Stomach (tissue), 9 donors: Measurements from ENCODE around the gene PKD1. TPM values are rescaled to one million over a fixed set of nuclear protein-coding genes. Genes with fewer than 3 reads are reported as not detected.

Source experiments
- DNase-seq, 2 donors: peaks; one replicate each; pipeline versions ENCODE4 v3.0.0 to v3.0.0-alpha.2; 2013 to 2019
- H3K27ac ChIP-seq, 5 donors: fragments of 200-600 bp in 4 of 5; sonication (generic) in 4 of 5; one replicate each; pipeline ENCODE4 v1.5.1; 2013 to 2019; ENCODE audit warnings: mild to moderate bottlenecking in 1 of 5, moderate library complexity in 1 of 5
- H3K27me3 ChIP-seq, 3 donors: fragments of 200-600 bp; sonication (generic); one replicate each; pipeline ENCODE4 v1.5.1; 2017 to 2019; ENCODE audit warnings: mixed run types in 1 of 3
- H3K36me3 ChIP-seq, 4 donors: fragments of 200-600 bp; sonication (generic); 1 replicate in 3 of 4; 2 replicates in 1 of 4; pipeline ENCODE4 v1.5.1; 2016 to 2019
- H3K4me1 ChIP-seq, 4 donors: fragments of 200-600 bp; sonication (generic); one replicate each; pipeline ENCODE4 v1.5.1; 2016 to 2019
- H3K4me3 ChIP-seq, 4 donors: fragments of 200-600 bp; sonication (generic) in 3 of 4; one replicate each; pipeline ENCODE4 v1.5.1; 2016 to 2019; ENCODE audit warnings: mild to moderate bottlenecking in 1 of 4
- H3K9me3 ChIP-seq, 4 donors: fragments of 200-600 bp; sonication (generic); one replicate each; pipeline ENCODE4 v1.5.1; 2016 to 2019
- EP300 ChIP-seq: sonication (generic); formaldehyde crosslinking; IDR thresholded peaks from one replicate; pipeline ENCODE4 v1.6.1; 2017; ENCODE audit warnings: antibody characterized with exemption
- POLR2A ChIP-seq, 4 donors: fragments of 450-650 bp; IDR thresholded peaks; one replicate each; pipeline ENCODE4 v1.6.1; 2016; ENCODE audit warnings: antibody characterized with exemption in 4 of 4, control low read depth in 2 of 4, mild to moderate bottlenecking in 1 of 4, moderate library complexity in 1 of 4
- POLR2AphosphoS5 ChIP-seq, 3 donors: sonication (generic); formaldehyde crosslinking; IDR thresholded peaks; one replicate each; pipeline ENCODE4 v1.6.1; 2016; ENCODE audit warnings: antibody characterized with exemption in 3 of 3
- WGBS, 5 donors: extraction: QIAGEN DNeasy Blood & Tissue Kit in 3 of 5; methylation state at CpG; one replicate each; pipeline versions ENCODE4 v1.1.5 to v1.1.7; 2013 to 2018; 5-methylcytosine and 5-hydroxymethylcytosine counted together
- intact Hi-C: fragments of 100-400 bp; cut with DNase I; formaldehyde crosslinking; loops from one replicate; pipeline ENCODE4 v1.15.1; 2023; ENCODE audit warnings: low total_unique reads
- polyA plus RNA-seq, 3 donors: library from polyadenylated mRNA; stranded (reverse); fragments of 200-250 nt; gene quantifications; one replicate each; pipeline ENCODE4 v1.2.3, GENCODE V29; 2013
- total RNA-seq, 5 donors: library from RNA; depleted of rRNA; stranded (reverse); fragments of >200 nt; gene quantifications; one replicate each; pipeline versions ENCODE4 v1.1.0 to v1.2.3, GENCODE V29; 2014 to 2016
- TF ChIP-seq, protein P1 (sequence below), 7 experiments: fragments of 450-650 bp in 4 of 7; fragments of 200-600 bp in 3 of 7; sonication (generic) in 3 of 7; IDR thresholded peaks; one replicate each; pipeline ENCODE4 v1.5.1; 2016 to 2019; ENCODE audit warnings: antibody characterized with exemption in 7 of 7, control low read depth in 2 of 7, mild to moderate bottlenecking in 1 of 7
- donor health status: healthy with polysubstance abuse.
- donor health status: Bipolar disorder and iron deficiency.
- donor health status: healthy.

PKD1 gene
- total and polyA plus RNA-seq, 8 donors, result 10.4 to 776 (median 90.7) TPM

DNA sequence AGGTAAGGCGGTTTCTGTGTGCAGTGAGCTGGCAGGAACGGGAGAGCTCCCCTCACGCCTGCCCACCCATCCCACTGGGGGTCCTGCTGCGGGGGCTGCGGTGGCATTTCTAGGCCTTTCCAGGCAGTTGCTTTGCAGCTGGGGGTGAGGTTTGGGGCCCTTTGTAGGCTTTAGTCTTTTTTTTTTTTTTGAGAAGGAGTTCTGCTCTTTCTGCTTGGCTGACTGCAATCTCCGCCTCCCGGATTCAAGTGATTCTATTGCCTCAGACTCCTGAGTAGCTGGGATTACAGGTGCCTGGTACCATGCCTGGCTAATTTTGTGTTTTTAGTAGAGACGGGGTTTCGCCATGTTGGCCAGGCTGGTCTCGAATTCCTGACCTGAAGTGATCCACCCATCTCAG, 76.8 kb downstream of the PKD1 start:
- Histone ChIP-seq H3K27ac (no peak overlapping the region), H3K4me3 (no peak overlapping the region), H3K27me3 (no peaks in the 10 kb centered on the region), H3K4me1 (peaks cover 5 to 12% (median 10%) of the 10 kb centered on the region in 4 donors), H3K36me3 (peaks cover 51 to 99% (median 94%) of the 10 kb centered on the region in 4 donors), H3K9me3 (no peaks in the 10 kb centered on the region)
- no peak for DNase-seq
- 95 to 97% (median 96%) methylated on average over 10 of the region's 10 CpGs for WGBS, 5 donors
- intact Hi-C loops, result no loop called here
- TF ChIP-seq, protein P1, sequence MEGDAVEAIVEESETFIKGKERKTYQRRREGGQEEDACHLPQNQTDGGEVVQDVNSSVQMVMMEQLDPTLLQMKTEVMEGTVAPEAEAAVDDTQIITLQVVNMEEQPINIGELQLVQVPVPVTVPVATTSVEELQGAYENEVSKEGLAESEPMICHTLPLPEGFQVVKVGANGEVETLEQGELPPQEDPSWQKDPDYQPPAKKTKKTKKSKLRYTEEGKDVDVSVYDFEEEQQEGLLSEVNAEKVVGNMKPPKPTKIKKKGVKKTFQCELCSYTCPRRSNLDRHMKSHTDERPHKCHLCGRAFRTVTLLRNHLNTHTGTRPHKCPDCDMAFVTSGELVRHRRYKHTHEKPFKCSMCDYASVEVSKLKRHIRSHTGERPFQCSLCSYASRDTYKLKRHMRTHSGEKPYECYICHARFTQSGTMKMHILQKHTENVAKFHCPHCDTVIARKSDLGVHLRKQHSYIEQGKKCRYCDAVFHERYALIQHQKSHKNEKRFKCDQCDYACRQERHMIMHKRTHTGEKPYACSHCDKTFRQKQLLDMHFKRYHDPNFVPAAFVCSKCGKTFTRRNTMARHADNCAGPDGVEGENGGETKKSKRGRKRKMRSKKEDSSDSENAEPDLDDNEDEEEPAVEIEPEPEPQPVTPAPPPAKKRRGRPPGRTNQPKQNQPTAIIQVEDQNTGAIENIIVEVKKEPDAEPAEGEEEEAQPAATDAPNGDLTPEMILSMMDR (IDR thresholded peaks at IDR 0.05), result no peak
- no peak for TF ChIP-seq EP300
- TF ChIP-seq POLR2A (IDR thresholded peaks at IDR 0.05), result no peak
- TF ChIP-seq POLR2AphosphoS5 (IDR thresholded peaks at IDR 0.05), result no peak

DNA sequence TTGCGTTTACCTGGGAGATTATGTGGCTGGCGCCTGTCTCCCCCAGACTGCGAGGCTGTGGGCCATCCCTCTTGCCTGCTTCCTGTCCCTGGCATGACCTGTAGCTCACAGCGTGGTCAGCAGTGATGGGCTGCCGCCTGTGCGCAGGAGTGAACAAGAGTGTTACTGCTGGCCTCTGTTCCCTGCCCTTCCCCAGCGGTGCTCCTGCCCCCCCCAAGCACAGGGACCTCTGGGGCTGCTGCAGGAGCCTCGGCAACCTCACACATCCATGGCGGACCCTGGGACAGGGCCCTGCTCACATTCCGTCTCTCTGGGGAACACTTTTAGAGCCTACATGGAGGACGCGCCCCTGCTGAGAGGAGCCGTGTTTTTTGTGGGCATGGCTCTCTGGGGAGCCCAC, 77.3 kb downstream of the PKD1 start:
- WGBS, 5 donors, result 83 to 90% (median 88%) methylated on average over 12 to 13 of the region's 13 CpGs
- H3K9me3 ChIP-seq, result no peaks in the 10 kb centered on the region
- no peak for DNase-seq
- H3K27ac ChIP-seq, result no peak overlapping the region
- peaks cover 48 to 99% (median 94%) of the 10 kb centered on the region in 4 donors for H3K36me3 ChIP-seq
- peaks cover 5 to 12% (median 10%) of the 10 kb centered on the region in 4 donors for H3K4me1 ChIP-seq
- intact Hi-C loops, result no loop called here
- H3K27me3 ChIP-seq, result no peaks in the 10 kb centered on the region
- H3K4me3 ChIP-seq, result no peak overlapping the region
- no peak for TF ChIP-seq POLR2AphosphoS5 (IDR thresholded peaks at IDR 0.05)

DNA sequence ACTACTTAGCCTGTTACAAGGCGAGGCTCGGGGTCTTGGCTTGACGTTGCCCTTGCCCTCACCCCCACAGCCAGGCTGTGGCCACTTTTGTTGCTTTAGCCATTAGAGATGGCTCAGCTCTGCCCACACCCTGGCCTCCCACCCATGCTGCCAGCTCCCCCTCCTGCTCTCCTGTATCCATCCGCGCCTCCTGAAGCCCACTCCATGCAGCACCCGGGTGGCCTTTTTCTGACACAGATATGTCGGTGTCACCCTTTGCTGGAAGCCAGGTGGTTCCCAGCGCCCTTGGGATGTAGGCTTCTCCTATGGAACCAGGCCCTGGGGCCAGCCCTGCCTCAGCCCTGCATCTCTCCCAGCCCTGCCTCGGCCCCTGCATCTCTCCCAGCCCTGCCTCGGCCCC, 78.3 kb downstream of the PKD1 start:
- H3K36me3 ChIP-seq, result peaks cover 47 to 99% (median 94%) of the 10 kb centered on the region in 4 donors
- intact Hi-C loops, result no loop called here
- TF ChIP-seq POLR2A (IDR thresholded peaks at IDR 0.05) (no peak), POLR2AphosphoS5 (IDR thresholded peaks at IDR 0.05) (no peak), EP300 (no peak)
- TF ChIP-seq, protein P1 (IDR thresholded peaks at IDR 0.05), result no peak
- no peaks in the 10 kb centered on the region for H3K27me3 ChIP-seq
- H3K4me3 ChIP-seq, result no peak overlapping the region
- no peak overlapping the region for H3K27ac ChIP-seq
- peaks cover 5 to 12% (median 10%) of the 10 kb centered on the region in 4 donors for H3K4me1 ChIP-seq
- WGBS, 5 donors, result 91 to 94% (median 93%) methylated on average over 8 to 10 of the region's 10 CpGs
- H3K9me3 ChIP-seq, result no peaks in the 10 kb centered on the region
- no peak for DNase-seq

DNA sequence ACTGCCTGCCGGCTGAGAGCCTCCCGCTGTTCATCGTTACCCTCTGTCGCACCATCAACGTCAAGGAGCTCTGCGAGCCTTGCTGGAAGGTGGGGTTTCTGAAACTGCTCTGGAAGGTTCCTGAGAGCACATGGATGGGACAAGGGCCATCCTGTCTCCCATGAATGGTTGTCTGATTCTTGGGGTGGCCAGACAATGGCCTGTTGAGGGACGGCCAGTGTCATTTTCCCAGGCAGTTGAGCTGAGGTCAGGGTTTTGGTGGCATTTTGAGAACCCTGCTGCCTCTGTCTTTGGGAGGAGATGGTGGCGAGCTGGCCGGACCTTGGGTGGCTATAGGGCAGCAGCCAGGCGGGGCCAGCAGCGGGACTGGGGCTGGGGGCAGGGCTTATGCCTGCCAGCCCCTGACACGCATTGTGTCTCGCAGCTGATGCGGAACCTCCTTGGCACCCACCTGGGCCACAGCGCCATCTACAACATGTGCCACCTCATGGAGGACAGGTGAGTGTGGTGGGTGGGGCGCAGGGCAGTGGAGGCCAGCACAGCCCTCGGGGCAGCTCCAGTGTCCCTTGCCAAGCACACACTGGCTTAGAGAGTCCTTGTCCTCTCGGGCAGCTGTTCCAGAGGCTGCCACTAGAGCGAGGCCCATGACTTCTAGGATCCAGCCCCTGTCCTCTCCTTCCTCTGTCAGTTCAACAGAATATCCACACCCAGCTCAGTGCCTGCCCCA, 78.9 kb downstream of the PKD1 start:
- H3K27me3 ChIP-seq, result no peaks in the 10 kb centered on the region
- TF ChIP-seq POLR2AphosphoS5 (IDR thresholded peaks at IDR 0.05), result no peak
- TF ChIP-seq, protein P1 (IDR thresholded peaks at IDR 0.05), result no peak
- TF ChIP-seq EP300, result no peak
- no peak for TF ChIP-seq POLR2A (IDR thresholded peaks at IDR 0.05)
- H3K4me1 ChIP-seq, result peaks cover 5 to 12% (median 10%) of the 10 kb centered on the region in 4 donors
- peaks cover 41 to 99% (median 94%) of the 10 kb centered on the region in 4 donors for H3K36me3 ChIP-seq
- no peaks in the 10 kb centered on the region for H3K9me3 ChIP-seq
- no peak overlapping the region for H3K4me3 ChIP-seq
- DNase-seq, result no peak
- WGBS, 5 donors, result 86 to 96% (median 91%) methylated on average over 16 to 19 of the region's 19 CpGs
- H3K27ac ChIP-seq, result no peak overlapping the region
- intact Hi-C loops, result no loop called here

DNA sequence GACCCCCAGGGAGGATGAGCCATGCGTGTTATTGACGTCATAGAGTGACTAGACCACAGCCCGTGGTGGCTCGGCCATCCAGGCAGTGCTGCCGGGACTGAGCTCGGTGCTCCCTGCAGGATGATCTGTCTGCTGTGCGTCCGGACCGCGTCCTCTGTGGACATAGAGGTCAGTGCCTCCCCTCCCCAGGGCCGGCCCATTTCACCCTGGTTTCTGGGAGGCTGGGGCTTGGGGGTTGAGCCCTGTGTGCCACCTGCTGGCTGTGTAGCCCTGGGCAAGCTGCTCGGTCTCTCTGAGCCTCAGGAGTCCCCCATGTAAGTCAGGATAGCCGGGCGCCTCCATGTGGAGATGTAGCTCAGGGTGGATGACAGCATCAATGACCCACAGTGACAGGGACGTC, 79.6 kb downstream of the PKD1 start:
- intact Hi-C loops, result no loop called here
- H3K4me3 ChIP-seq, result no peak overlapping the region
- no peak overlapping the region for H3K27ac ChIP-seq
- H3K4me1 ChIP-seq, result peaks cover 5 to 12% (median 10%) of the 10 kb centered on the region in 4 donors
- WGBS, 5 donors, result 77 to 86% (median 81%) methylated on average over 11 to 15 of the region's 15 CpGs
- DNase-seq, result peak in 1 of 2 donors; percentile 33
- H3K36me3 ChIP-seq, result peaks cover 43 to 99% (median 94%) of the 10 kb centered on the region in 4 donors
- no peak for TF ChIP-seq EP300
- TF ChIP-seq POLR2AphosphoS5 (IDR thresholded peaks at IDR 0.05), result no peak
- no peak for TF ChIP-seq POLR2A (IDR thresholded peaks at IDR 0.05)
- TF ChIP-seq, protein P1 (IDR thresholded peaks at IDR 0.05), result peak in 1 of 7 experiments; percentile 10
- H3K27me3 ChIP-seq, result no peaks in the 10 kb centered on the region
- no peaks in the 10 kb centered on the region for H3K9me3 ChIP-seq
